ENCODE results near the gene MXRA7. TPM values are rescaled to one million over a fixed set of nuclear protein-coding genes. Genes with fewer than 3 reads are reported as not detected.
"Not testable (repeated sequence)": the region's sequence is repeated elsewhere in the genome, so short reads cannot be mapped to it uniquely, and the experiment has no call there.

The MXRA7 gene
- total and polyA plus RNA-seq, 4 donors = 136 to 173 (median 161) TPM

DNA sequence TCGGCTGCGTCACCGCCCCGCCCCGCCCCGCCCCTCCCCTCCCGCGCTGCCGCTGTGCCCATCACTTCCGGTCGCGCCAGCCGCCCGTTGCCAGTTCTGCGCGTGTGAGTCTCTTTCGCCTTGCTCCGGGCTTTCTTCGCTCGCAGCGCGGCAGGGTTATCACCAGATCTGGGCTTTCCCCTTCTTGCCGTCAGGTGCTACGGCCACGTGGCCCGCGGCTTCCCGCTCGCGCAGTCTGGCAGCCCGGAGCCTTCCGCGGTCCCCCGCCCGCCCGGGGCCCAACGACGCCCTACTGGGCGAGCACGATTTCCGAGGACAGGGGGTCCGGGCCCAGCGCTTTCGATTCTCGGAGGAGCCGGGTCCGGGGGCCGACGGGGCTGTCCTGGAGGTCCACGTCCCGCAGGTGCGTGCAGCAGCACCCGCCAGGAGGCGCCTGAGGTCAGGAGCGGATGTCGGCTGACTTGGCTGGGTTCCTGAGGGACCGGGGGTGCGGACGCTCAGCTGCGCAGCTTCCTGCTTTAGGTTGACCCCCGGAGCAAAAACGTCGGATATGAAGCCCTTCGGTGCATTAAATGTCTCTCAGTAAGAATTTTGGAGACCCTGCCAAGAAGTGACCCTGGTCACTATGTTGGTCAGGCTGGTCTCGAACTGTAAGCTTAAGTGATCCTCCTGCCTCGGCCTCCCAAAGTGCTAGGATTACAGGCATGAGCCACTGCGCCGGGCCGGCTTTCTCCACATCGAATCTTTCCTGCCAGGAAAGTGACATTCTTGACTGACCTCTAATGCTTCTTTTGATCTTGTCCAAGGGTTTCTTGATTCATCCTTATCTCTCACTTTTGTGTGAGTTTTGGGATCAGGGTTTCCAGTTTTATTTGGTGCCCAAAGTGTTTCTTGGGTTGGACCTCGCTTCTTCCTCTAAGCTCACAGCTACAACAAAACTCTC lies 16.3 kb upstream of the MXRA7 start, which contains the start of gene METTL23:
Gene METTL23, plus strand, starts transcription at position 64 of the 943 bp plus-strand sequence. CDS start 2,872 bp downstream, outside the sequence.
- peak within 1 kb of the TSS; percentile 96 for H3K27ac ChIP-seq (ENCODE audit: low read depth, low read length)
- no peaks in the 10 kb centered on the region for H3K27me3 ChIP-seq (ENCODE audit: control insufficient read depth, insufficient read depth, low read length)
- H3K4me1 ChIP-seq (ENCODE audit: control insufficient read depth, insufficient read depth, low read length) = peaks cover 28% of the 10 kb centered on the region
- DNase-seq (ENCODE audit: low read depth in 4 of 6, low spot score in 6 of 6) = peak in 2 of 6 donors; percentile 78 to 83
- no peaks in the 10 kb centered on the region for H3K9me3 ChIP-seq (ENCODE audit: control insufficient read depth, insufficient read depth, low read length)
- peak within 1 kb of the TSS; percentile 84 for H3K4me3 ChIP-seq (ENCODE audit: low read depth, low read length)
- 3% methylated on average over 71 of the region's 71 CpGs for WGBS (ENCODE audit: insufficient coverage)
- H3K36me3 ChIP-seq (ENCODE audit: control insufficient read depth, insufficient read depth, low read length) = peaks cover 33% of the 10 kb centered on the region

DNA sequence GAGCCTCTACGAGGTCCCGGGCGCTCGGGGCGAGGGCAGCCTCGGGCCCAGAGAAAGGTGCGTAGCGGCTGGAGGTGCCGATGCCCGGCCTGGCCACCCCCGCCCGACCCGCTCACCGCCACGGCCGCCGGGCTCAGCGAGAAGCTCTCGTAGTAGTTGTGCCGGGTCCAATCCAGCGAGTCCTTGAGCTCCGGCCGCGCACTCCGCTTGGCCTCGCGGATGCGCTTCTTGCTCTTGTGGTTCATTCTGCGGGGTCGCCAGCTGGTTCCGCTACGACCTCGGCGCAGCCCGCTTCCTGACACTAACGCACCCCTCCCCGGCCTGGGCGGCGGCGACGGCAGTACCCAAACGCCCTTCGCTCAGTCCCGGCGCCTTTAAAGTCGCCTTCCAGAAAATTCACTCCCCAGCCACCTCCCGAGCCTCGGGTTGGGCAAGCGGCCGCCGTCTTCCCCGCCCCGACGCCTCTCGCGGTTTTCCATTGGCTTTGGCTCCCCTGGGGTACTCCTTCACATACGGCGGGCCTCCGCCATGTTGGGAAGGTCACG lies 15.5 kb upstream of the MXRA7 start, which contains the start of gene JMJD6:
Gene JMJD6, minus strand, starts transcription at position 376 of the 545 bp plus-strand sequence. Its CDS starts 131 bp downstream, at position 245.
- Histone ChIP-seq H3K36me3 (ENCODE audit: control insufficient read depth, insufficient read depth, low read length) (peaks cover 38% of the 10 kb centered on the region), H3K4me3 (ENCODE audit: low read depth, low read length) (peak within 1 kb of the TSS; percentile 84)
- 0% methylated on average over 60 of the region's 60 CpGs for WGBS (ENCODE audit: insufficient coverage)

DNA sequence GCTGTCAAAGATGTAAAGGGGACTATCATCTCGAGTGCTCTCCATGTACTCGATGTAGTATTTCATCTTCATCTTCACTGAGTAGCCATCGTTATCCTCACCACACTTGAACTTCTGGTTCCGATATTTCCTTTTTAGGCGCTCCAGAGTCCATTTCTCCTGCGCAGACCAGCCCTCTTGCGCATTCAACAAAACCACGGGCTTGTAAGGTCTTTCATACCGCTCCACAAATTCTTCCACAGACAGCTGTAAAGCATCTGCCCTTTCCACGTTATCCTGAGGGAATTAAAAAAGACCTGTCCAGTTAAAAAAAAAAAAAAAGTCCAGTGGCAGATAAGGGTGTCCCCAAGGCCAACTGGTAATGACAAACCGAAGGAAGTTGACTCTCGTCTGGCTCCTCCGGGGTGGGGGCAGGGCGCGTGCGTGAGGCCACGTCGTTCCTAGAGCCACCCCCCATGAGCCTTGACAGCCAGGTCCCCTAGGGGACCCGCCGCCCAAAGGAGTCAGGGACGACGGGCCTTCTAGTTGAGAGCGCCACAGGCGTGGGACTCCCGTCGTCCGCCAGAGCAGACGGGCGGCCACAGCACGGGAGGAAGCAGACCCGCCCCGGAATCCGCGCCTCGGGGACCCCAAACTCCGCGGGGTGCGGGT lies 14.9 kb upstream of the MXRA7 start:
- WGBS (ENCODE audit: insufficient coverage) = 10% methylated on average over 35 of the region's 38 CpGs
- peak overlapping the region; percentile 84 for H3K4me3 ChIP-seq (ENCODE audit: low read depth, low read length)
- H3K36me3 ChIP-seq (ENCODE audit: control insufficient read depth, insufficient read depth, low read length) = peaks cover 43% of the 10 kb centered on the region
- no peaks in the 10 kb centered on the region for H3K9me3 ChIP-seq (ENCODE audit: control insufficient read depth, insufficient read depth, low read length)
- H3K4me1 ChIP-seq (ENCODE audit: control insufficient read depth, insufficient read depth, low read length) = peaks cover 28% of the 10 kb centered on the region
- peak overlapping the region; percentile 96 for H3K27ac ChIP-seq (ENCODE audit: low read depth, low read length)
- no peaks in the 10 kb centered on the region for H3K27me3 ChIP-seq (ENCODE audit: control insufficient read depth, insufficient read depth, low read length)
- peak in 2 of 6 donors; percentile 39 to 66 for DNase-seq (ENCODE audit: low read depth in 4 of 6, low spot score in 6 of 6)

More for the DNA sequence above, 15.5 kb upstream of the MXRA7 start, which contains the start of gene JMJD6:
- DNase-seq (ENCODE audit: low read depth in 4 of 6, low spot score in 6 of 6) = peak in 5 of 6 donors; percentile 82 to 99 (median 94)
- Histone ChIP-seq H3K9me3 (ENCODE audit: control insufficient read depth, insufficient read depth, low read length) (no peaks in the 10 kb centered on the region), H3K27me3 (ENCODE audit: control insufficient read depth, insufficient read depth, low read length) (no peaks in the 10 kb centered on the region), H3K4me1 (ENCODE audit: control insufficient read depth, insufficient read depth, low read length) (peaks cover 28% of the 10 kb centered on the region), H3K27ac (ENCODE audit: low read depth, low read length) (peak within 1 kb of the TSS; percentile 96)

DNA sequence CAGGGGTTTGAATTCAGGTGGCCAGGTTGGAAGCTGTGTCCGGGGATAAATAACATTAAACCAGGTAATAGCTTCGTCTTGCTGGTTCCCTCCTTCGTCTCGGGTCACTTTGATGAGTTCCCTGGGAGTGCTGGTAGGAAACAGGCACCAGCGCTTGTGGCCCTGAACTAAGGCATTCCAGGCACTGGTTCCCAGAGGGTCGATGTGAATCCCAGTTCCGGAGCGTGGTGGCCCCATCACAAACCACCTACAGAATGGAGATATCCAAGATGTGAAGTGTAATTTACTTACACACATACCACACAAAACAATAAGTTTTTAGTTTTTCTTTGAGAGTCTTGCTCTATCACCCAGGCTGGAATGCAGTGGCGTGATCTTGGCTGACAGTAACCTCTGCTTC lies 13.0 kb upstream of the MXRA7 start:
- Histone ChIP-seq H3K36me3 (ENCODE audit: control insufficient read depth, insufficient read depth, low read length) (peaks cover 59% of the 10 kb centered on the region), H3K27ac (ENCODE audit: low read depth, low read length) (no peak overlapping the region), H3K4me3 (ENCODE audit: low read depth, low read length) (no peak overlapping the region), H3K9me3 (ENCODE audit: control insufficient read depth, insufficient read depth, low read length) (no peaks in the 10 kb centered on the region), H3K27me3 (ENCODE audit: control insufficient read depth, insufficient read depth, low read length) (no peaks in the 10 kb centered on the region), H3K4me1 (ENCODE audit: control insufficient read depth, insufficient read depth, low read length) (peaks cover 28% of the 10 kb centered on the region)
- 97% methylated on average over 5 of the region's 9 CpGs for WGBS (ENCODE audit: insufficient coverage)
- no peak for DNase-seq (ENCODE audit: low read depth in 4 of 6, low spot score in 6 of 6)

DNA sequence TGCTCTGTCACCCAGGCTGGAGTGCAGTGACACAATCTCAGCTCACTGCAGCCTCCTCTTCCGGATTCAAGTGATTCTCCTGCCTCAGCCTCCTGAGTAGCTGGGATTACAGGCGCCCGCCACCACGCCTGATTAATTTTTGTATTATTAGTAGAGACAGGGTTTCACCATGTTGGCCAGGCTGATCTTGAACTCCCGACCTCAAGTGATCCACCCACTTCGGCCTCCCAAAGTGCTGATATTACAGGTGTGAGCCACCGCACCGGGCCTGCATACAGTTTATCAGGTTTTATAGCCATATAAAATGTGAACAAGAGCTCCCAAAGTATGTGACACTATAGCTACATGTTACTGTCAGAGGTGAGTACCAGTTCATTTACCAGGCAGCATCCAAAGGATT lies 12.2 kb upstream of the MXRA7 start:
- 98% methylated on average over 5 of the region's 8 CpGs for WGBS (ENCODE audit: insufficient coverage)
- peaks cover 25% of the 10 kb centered on the region for H3K4me1 ChIP-seq (ENCODE audit: control insufficient read depth, insufficient read depth, low read length)
- peaks cover 67% of the 10 kb centered on the region for H3K36me3 ChIP-seq (ENCODE audit: control insufficient read depth, insufficient read depth, low read length)
- not testable (repeated sequence) for H3K9me3 ChIP-seq (ENCODE audit: control insufficient read depth, insufficient read depth, low read length); H3K27ac ChIP-seq (ENCODE audit: low read depth, low read length); H3K4me3 ChIP-seq (ENCODE audit: low read depth, low read length); H3K27me3 ChIP-seq (ENCODE audit: control insufficient read depth, insufficient read depth, low read length); DNase-seq (ENCODE audit: low read depth in 4 of 6, low spot score in 6 of 6)

DNA sequence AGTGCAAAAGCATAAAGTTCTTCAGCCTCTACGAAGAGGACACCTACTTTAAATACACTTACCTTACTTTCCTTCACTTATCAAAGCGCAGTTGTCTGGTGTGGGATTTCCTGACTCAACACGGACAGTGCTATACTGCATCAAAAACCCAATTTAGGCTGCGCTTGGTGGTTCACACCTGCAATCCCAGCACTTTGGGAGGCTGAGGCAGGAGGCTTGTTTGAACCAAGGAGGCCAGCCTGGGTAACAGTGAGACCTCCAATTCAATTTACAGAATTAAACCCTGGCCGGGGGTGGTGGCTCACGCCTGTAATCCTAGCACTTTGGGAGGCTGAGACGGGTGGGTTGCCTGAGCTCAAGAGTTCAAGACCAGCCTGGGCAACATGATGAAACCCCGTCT lies 11.5 kb upstream of the MXRA7 start:
- no peaks in the 10 kb centered on the region for H3K9me3 ChIP-seq (ENCODE audit: control insufficient read depth, insufficient read depth, low read length)
- no peaks in the 10 kb centered on the region for H3K27me3 ChIP-seq (ENCODE audit: control insufficient read depth, insufficient read depth, low read length)
- H3K4me1 ChIP-seq (ENCODE audit: control insufficient read depth, insufficient read depth, low read length) = peaks cover 18% of the 10 kb centered on the region
- 86% methylated on average over 3 of the region's 8 CpGs for WGBS (ENCODE audit: insufficient coverage)
- H3K27ac ChIP-seq (ENCODE audit: low read depth, low read length) = no peak overlapping the region
- no peak for DNase-seq (ENCODE audit: low read depth in 4 of 6, low spot score in 6 of 6)
- no peak overlapping the region for H3K4me3 ChIP-seq (ENCODE audit: low read depth, low read length)
- H3K36me3 ChIP-seq (ENCODE audit: control insufficient read depth, insufficient read depth, low read length) = peaks cover 74% of the 10 kb centered on the region

DNA sequence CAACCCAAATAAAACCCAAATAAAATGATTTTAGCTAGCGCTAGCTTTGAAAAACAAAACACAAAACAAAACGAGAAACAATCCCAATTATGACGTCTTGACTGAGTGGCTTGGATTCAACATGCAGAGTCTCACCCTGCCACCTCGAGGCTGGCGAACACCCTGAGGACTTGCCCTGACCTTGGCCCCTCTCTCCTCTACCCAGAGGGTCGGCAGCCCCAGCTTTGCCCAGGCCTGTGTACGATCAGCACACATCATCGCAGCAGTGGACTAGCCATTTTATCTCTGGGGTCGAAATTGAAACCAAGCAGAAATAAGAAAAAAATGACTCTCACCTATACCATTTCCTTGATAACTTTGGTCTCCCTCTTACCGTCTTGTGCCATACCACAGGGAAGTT lies 10.7 kb upstream of the MXRA7 start:
- DNase-seq (ENCODE audit: low read depth in 4 of 6, low spot score in 6 of 6) = no peak
- peaks cover 82% of the 10 kb centered on the region for H3K36me3 ChIP-seq (ENCODE audit: control insufficient read depth, insufficient read depth, low read length)
- 91% methylated on average over 8 of the region's 10 CpGs for WGBS (ENCODE audit: insufficient coverage)
- H3K4me1 ChIP-seq (ENCODE audit: control insufficient read depth, insufficient read depth, low read length) = peaks cover 15% of the 10 kb centered on the region
- no peak overlapping the region for H3K4me3 ChIP-seq (ENCODE audit: low read depth, low read length)
- no peak overlapping the region for H3K27ac ChIP-seq (ENCODE audit: low read depth, low read length)
- no peaks in the 10 kb centered on the region for H3K27me3 ChIP-seq (ENCODE audit: control insufficient read depth, insufficient read depth, low read length)
- H3K9me3 ChIP-seq (ENCODE audit: control insufficient read depth, insufficient read depth, low read length) = no peaks in the 10 kb centered on the region

DNA sequence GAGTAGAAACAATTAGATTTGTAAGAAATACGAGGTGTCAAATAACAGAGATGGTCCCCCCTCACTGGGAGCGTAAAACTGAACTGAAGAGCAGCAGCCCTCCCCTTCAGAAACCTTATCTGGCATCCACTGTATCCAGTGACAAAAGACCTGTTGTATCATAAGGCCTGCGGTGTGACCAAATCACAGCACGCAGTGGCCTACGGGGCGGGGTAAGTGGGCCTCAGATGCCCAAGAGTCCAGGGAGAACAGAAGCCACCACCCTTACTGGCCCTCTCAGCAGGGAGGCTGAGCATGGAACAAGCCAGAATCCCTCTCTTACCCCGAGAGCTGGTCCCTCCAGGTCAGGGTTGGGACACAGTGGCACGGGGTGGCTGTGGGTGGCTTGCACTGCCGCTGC lies 10.2 kb upstream of the MXRA7 start:
- H3K27ac ChIP-seq (ENCODE audit: low read depth, low read length) = no peak overlapping the region
- peaks cover 87% of the 10 kb centered on the region for H3K36me3 ChIP-seq (ENCODE audit: control insufficient read depth, insufficient read depth, low read length)
- peaks cover 15% of the 10 kb centered on the region for H3K4me1 ChIP-seq (ENCODE audit: control insufficient read depth, insufficient read depth, low read length)
- no peak for DNase-seq (ENCODE audit: low read depth in 4 of 6, low spot score in 6 of 6)
- H3K4me3 ChIP-seq (ENCODE audit: low read depth, low read length) = no peak overlapping the region
- H3K27me3 ChIP-seq (ENCODE audit: control insufficient read depth, insufficient read depth, low read length) = no peaks in the 10 kb centered on the region
- WGBS (ENCODE audit: insufficient coverage) = 85% methylated on average over 4 of the region's 9 CpGs
- H3K9me3 ChIP-seq (ENCODE audit: control insufficient read depth, insufficient read depth, low read length) = no peaks in the 10 kb centered on the region

DNA sequence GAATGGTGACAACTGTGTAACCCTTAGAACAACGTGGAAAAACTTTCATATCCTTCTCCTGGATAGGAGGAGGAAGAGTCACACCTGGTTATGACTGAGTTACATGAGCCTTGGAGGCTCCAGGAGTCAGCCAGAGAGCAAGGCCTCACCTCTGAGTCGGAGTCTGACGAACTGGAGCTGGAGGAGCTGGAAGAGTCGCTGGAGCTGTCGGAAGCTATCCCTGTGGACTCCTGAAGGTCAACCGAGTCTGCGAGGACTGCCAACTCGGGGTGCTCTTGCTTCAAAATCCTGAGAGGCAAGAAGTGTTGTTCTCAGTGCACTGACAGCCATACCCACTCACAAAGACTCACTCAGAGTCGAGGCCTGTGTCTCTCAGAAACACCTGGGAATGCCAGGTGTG lies 9.4 kb upstream of the MXRA7 start:
- Histone ChIP-seq H3K9me3 (ENCODE audit: control insufficient read depth, insufficient read depth, low read length) (no peaks in the 10 kb centered on the region), H3K27me3 (ENCODE audit: control insufficient read depth, insufficient read depth, low read length) (no peaks in the 10 kb centered on the region), H3K27ac (ENCODE audit: low read depth, low read length) (no peak overlapping the region), H3K4me1 (ENCODE audit: control insufficient read depth, insufficient read depth, low read length) (peaks cover 8% of the 10 kb centered on the region), H3K36me3 (ENCODE audit: control insufficient read depth, insufficient read depth, low read length) (peaks cover 93% of the 10 kb centered on the region), H3K4me3 (ENCODE audit: low read depth, low read length) (no peak overlapping the region)
- DNase-seq (ENCODE audit: low read depth in 4 of 6, low spot score in 6 of 6) = no peak
- WGBS (ENCODE audit: insufficient coverage) = 95% methylated on average over 6 of the region's 9 CpGs
